HepG2 (cell line): Measurements from ENCODE around the gene YWHAQ. TPM values are rescaled to one million over a fixed set of nuclear protein-coding genes. Genes with fewer than 3 reads are reported as not detected.

Experiments used
- CSRNP1 ChIP-seq: sonication (generic); formaldehyde crosslinking; IDR thresholded peaks from 2 replicates; pipeline ENCODE4 v1.8.1; 2023; ENCODE audit warnings: mild to moderate bottlenecking, missing genetic modification reagents
- E2F2 ChIP-seq: sonication (generic); formaldehyde crosslinking; IDR thresholded peaks from 2 replicates; pipeline ENCODE4 v1.4.0; 2020; ENCODE audit warnings: missing genetic modification reagents, borderline replicate concordance
- MAFG ChIP-seq: sonication (generic); formaldehyde crosslinking; IDR thresholded peaks from 2 replicates; pipeline ENCODE4 v1.5.1; 2020; ENCODE audit warnings: mild to moderate bottlenecking, missing genetic modification reagents
- PLRG1 ChIP-seq: fragments of 450-650 bp; conservative IDR thresholded peaks from 2 replicates; pipeline ENCODE4 v1.6.1; 2016
- SNAI1 ChIP-seq: sonication (generic); formaldehyde crosslinking; IDR thresholded peaks from 2 replicates; pipeline ENCODE4 v1.5.0; 2020; ENCODE audit warnings: mild to moderate bottlenecking, missing genetic modification reagents, borderline replicate concordance
- SNRNP70 ChIP-seq: fragments of 200-400 bp; formaldehyde crosslinking; IDR thresholded peaks from 2 replicates; pipeline ENCODE4 v1.6.1; 2017; ENCODE audit warnings: mild to moderate bottlenecking, low read depth, low read length, moderate library complexity
- TEF ChIP-seq: sonication (generic); formaldehyde crosslinking; IDR thresholded peaks from 2 replicates; pipeline ENCODE4 v1.5.0; 2020; ENCODE audit warnings: missing genetic modification reagents
- TFDP2 ChIP-seq: sonication (generic); formaldehyde crosslinking; IDR thresholded peaks from 2 replicates; pipeline ENCODE4 v1.4.0; 2020; ENCODE audit warnings: missing genetic modification reagents
- THAP11 ChIP-seq: IDR thresholded peaks from 2 replicates; pipeline ENCODE4 v1.6.1; 2016; ENCODE audit warnings: missing biosample characterization, missing genetic modification reagents
- THYN1 ChIP-seq: sonication (generic); formaldehyde crosslinking; IDR thresholded peaks from 2 replicates; pipeline ENCODE4 v1.8.1; 2023; ENCODE audit warnings: low read depth, mild to moderate bottlenecking, moderate library complexity, missing genetic modification reagents, borderline replicate concordance
- USF2 ChIP-seq, 2 experiments: sonication (generic) in 1 of 2; formaldehyde crosslinking in 1 of 2; IDR thresholded peaks; 2 replicates each; pipeline versions ENCODE4 v1.5.1 to v1.6.1; 2011 to 2020; ENCODE audit warnings: borderline replicate concordance in 1 of 2, low read depth in 1 of 2, low read length in 1 of 2, mild to moderate bottlenecking in 1 of 2, missing genetic modification reagents in 1 of 2, moderate library complexity in 1 of 2
- ZNF235 ChIP-seq: sonication (generic); formaldehyde crosslinking; IDR thresholded peaks from 2 replicates; pipeline ENCODE4 v1.8.1; 2023; ENCODE audit warnings: mild to moderate bottlenecking, missing genetic modification reagents, borderline replicate concordance
- ZNF44 ChIP-seq: sonication (generic); formaldehyde crosslinking; IDR thresholded peaks from 2 replicates; pipeline ENCODE4 v1.5.1; 2020; ENCODE audit warnings: mild to moderate bottlenecking, missing genetic modification reagents
- ZNF496 ChIP-seq: sonication (generic); formaldehyde crosslinking; IDR thresholded peaks from 2 replicates; pipeline ENCODE4 v1.8.1; 2023; ENCODE audit warnings: mild to moderate bottlenecking, moderate library complexity, missing genetic modification reagents; ENCODE audit not compliant: insufficient replicate concordance
- ZNF530 ChIP-seq: sonication (generic); formaldehyde crosslinking; IDR thresholded peaks from 2 replicates; pipeline ENCODE4 v1.5.0; 2020; ENCODE audit warnings: low read depth, mild to moderate bottlenecking, missing genetic modification reagents
- ZNF563 ChIP-seq: sonication (generic); formaldehyde crosslinking; IDR thresholded peaks from 2 replicates; pipeline ENCODE4 v1.8.0; 2022; ENCODE audit warnings: mild to moderate bottlenecking, moderate library complexity, missing genetic modification reagents
- ZNF598 ChIP-seq: sonication (generic); formaldehyde crosslinking; IDR thresholded peaks from 2 replicates; pipeline ENCODE4 v1.5.1; 2020; ENCODE audit warnings: mild to moderate bottlenecking, missing genetic modification reagents, borderline replicate concordance
- ZNF777 ChIP-seq: sonication (generic); formaldehyde crosslinking; IDR thresholded peaks from 2 replicates; pipeline ENCODE4 v1.4.0; 2020; ENCODE audit warnings: missing genetic modification reagents
- ZSCAN25 ChIP-seq: sonication (generic); formaldehyde crosslinking; IDR thresholded peaks from 2 replicates; pipeline ENCODE4 v1.8.0; 2022; ENCODE audit warnings: mild to moderate bottlenecking, missing genetic modification reagents
- polyA plus RNA-seq, 8 experiments: library from polyadenylated mRNA; depleted of rRNA in 3 of 8; stranded (reverse) in 7 of 8; unstranded in 1 of 8; fragments of >200 nt; fragmentation: Illumina TruSeq in 4 of 8; extraction: Trizol in 4 of 8; gene quantifications; 2 replicates each; pipeline versions ENCODE4 v1.2.1 to v1.2.3, GENCODE V29; 2011 to 2016; ENCODE audit warnings: low read depth in 4 of 8, missing spikeins in 1 of 8, mixed read lengths in 1 of 8; ENCODE audit not compliant: insufficient read depth in 1 of 8
- total RNA-seq, 5 experiments: library from RNA; depleted of rRNA; stranded (reverse); fragments of >200 nt; fragmentation: Illumina TruSeq; extraction: Trizol; gene quantifications; 2 replicates each; pipeline ENCODE4 v1.2.3, GENCODE V29; 2016; ENCODE audit warnings: low read depth in 1 of 5

Gene YWHAQ
- total and polyA plus RNA-seq, 2 of the 13 experiments (the other 11 are each of a cell fraction or from before 2014, with no cell fraction given), result 160 to 304 TPM

GRCh38 chr2:9555297-9556120 is 75.3 kb downstream of the YWHAQ start, which contains the start of gene ADAM17 (continued):
- peak; percentile 94 for TF ChIP-seq TFDP2
- no peak for TF ChIP-seq ZNF496 (CRISPR knock-in tag)
- no peak; the same call in 1 of the 2 replicates for TF ChIP-seq E2F2
- TF ChIP-seq MAFG (CRISPR knock-in tag), result no peak; the same call in 1 of the 2 replicates
- TF ChIP-seq THAP11, result peak; percentile 93
- TF ChIP-seq CSRNP1 (CRISPR knock-in tag), result peak; percentile 64; the same call in 1 of the 2 replicates
- no peak for TF ChIP-seq USF2 (IDR thresholded peaks at IDR 0.05; ENCODE audit: low read depth, low read length)
- peak; percentile 32; the same call in 1 of the 2 replicates for TF ChIP-seq USF2 (CRISPR knock-in tag; IDR thresholded peaks at IDR 0.05; ENCODE audit: borderline replicate concordance)
- TF ChIP-seq ZNF44 (CRISPR knock-in tag), result no peak; the same call in 1 of the 2 replicates
- no peak for TF ChIP-seq ZSCAN25
- no peak for TF ChIP-seq PLRG1
- TF ChIP-seq ZNF598 (CRISPR knock-in tag), result peak; percentile 64; the same call in 1 of the 2 replicates
- TF ChIP-seq ZNF777 (CRISPR knock-in tag), result peak; percentile 92
- peak; percentile 97 for TF ChIP-seq ZNF563 (CRISPR knock-in tag)
- TF ChIP-seq TEF, result peak; percentile 45; the same call in 1 of the 2 replicates
- no peak for TF ChIP-seq THYN1 (CRISPR knock-in tag)
- no peak for TF ChIP-seq SNRNP70
- peak; percentile 85; the same call in 1 of the 2 replicates for TF ChIP-seq ZNF235 (CRISPR knock-in tag)
- TF ChIP-seq SNAI1 (CRISPR knock-in tag), result peak; percentile 99
- peak; percentile 61; the same call in 1 of the 2 replicates for TF ChIP-seq ZNF530 (CRISPR knock-in tag)
